OCI-LY7 (cell line): Measurements from ENCODE around the gene HOXC9.

Experiments
- EZH2phosphoT487 ChIP-seq: fragments of 200-600 bp; sonication (generic); IDR thresholded peaks from 2 replicates; pipeline ENCODE4 v1.6.1; 2018; ENCODE audit warnings: low read depth, borderline replicate concordance, mild to moderate bottlenecking, mixed run types, antibody characterized with exemption, low read length, moderate library complexity, mixed read lengths
- TF ChIP-seq, protein P1 (sequence below): fragments of 200-600 bp; sonication (generic); conservative IDR thresholded peaks from 2 replicates; pipeline ENCODE4 v1.5.1; 2014; ENCODE audit warnings: mild to moderate bottlenecking, antibody characterized with exemption, low read length, moderate library complexity, mixed read lengths

GRCh38 chr12:54002915-54003389 is 3.0 kb downstream of the HOXC9 start:
- TF ChIP-seq, protein P1, sequence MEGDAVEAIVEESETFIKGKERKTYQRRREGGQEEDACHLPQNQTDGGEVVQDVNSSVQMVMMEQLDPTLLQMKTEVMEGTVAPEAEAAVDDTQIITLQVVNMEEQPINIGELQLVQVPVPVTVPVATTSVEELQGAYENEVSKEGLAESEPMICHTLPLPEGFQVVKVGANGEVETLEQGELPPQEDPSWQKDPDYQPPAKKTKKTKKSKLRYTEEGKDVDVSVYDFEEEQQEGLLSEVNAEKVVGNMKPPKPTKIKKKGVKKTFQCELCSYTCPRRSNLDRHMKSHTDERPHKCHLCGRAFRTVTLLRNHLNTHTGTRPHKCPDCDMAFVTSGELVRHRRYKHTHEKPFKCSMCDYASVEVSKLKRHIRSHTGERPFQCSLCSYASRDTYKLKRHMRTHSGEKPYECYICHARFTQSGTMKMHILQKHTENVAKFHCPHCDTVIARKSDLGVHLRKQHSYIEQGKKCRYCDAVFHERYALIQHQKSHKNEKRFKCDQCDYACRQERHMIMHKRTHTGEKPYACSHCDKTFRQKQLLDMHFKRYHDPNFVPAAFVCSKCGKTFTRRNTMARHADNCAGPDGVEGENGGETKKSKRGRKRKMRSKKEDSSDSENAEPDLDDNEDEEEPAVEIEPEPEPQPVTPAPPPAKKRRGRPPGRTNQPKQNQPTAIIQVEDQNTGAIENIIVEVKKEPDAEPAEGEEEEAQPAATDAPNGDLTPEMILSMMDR, result no peak
- TF ChIP-seq EZH2phosphoT487, result no peak
